Measurements from ENCODE around the gene PAX6. TPM values are rescaled to one million over a fixed set of nuclear protein-coding genes. Genes with fewer than 3 reads are reported as not detected.
A peak's percentile ranks its signal among the peaks of the same experiment; 100 is the strongest.

The PAX6 gene
- total RNA-seq, 1 experiment from 2014 or later, result 29.0 TPM

- H3F3A ChIP-seq (ENCODE audit: insufficient read depth, low read depth), result peaks cover 15% of the 10 kb centered on the region
- ChIA-PET CTCF (no interaction called here), POLR2A (ENCODE audit: unreplicated experiment) (interaction anchor here (0.7 kb wide), 1 partner anchor 111 kb away, joined by 4 read pairs; no protein-coding TSS in a partner anchor)
- no peaks in the 10 kb centered on the region for H3K27me3 ChIP-seq (ENCODE audit: insufficient read depth, low read depth)
- no peaks in the 10 kb centered on the region for H3K36me3 ChIP-seq (ENCODE audit: low read depth)
- H3K27ac ChIP-seq, result peak overlapping the region; percentile 77
- no peak for TF ChIP-seq EZH2 (IDR thresholded peaks at IDR 0.05; ENCODE audit: low read depth)
- TF ChIP-seq CTCF (conservative IDR thresholded peaks at IDR 0.05), result no peak
- peak overlapping the region; percentile 91 for H2AFZ ChIP-seq
- H4K20me1 ChIP-seq (ENCODE audit: insufficient read depth), result no peaks in the 10 kb centered on the region
- BruUV-seq (replicated peaks), result no TSS peak
- peak overlapping the region; percentile 94 for H3K4me2 ChIP-seq
- H3K4me3 ChIP-seq, result peak overlapping the region; percentile 89
- intact Hi-C loops (cut with micrococcal nuclease; ENCODE audit: unreplicated experiment), result loop anchor here (2.0 to 10.0 kb wide), 2 partner anchors 62 to 366 kb away; no protein-coding TSS in a partner anchor
- peak in 1 of 2 experiments; percentile 46 for DNase-seq
- H3K9me3 ChIP-seq (ENCODE audit: insufficient read depth, low read depth), result no peaks in the 10 kb centered on the region
- peaks cover 48% of the 10 kb centered on the region for H3K79me2 ChIP-seq (ENCODE audit: low read depth)
- H3K4me1 ChIP-seq (replicated peaks; ENCODE audit: insufficient read depth), result peaks cover 28% of the 10 kb centered on the region
- no peaks in the 10 kb centered on the region for H3K9me2 ChIP-seq (ENCODE audit: insufficient read depth)
Measured at GRCh38 chr11:31808721-31809540, 2.2 kb downstream of the PAX6 start.

GRCh38 chr11:31807799-31808667, 3.1 kb downstream of the PAX6 start:
- intact Hi-C loops (cut with micrococcal nuclease; ENCODE audit: unreplicated experiment), result loop anchor here (2.0 to 10.0 kb wide), 2 partner anchors 63 to 367 kb away; no protein-coding TSS in a partner anchor

More at GRCh38 chr11:31807799-31808667, 3.1 kb downstream of the PAX6 start:
- peaks cover 15% of the 10 kb centered on the region for H3F3A ChIP-seq (ENCODE audit: insufficient read depth, low read depth)
- H3K9me3 ChIP-seq (ENCODE audit: insufficient read depth, low read depth), result no peaks in the 10 kb centered on the region
- peak overlapping the region; percentile 89 for H3K4me3 ChIP-seq
- no peaks in the 10 kb centered on the region for H3K36me3 ChIP-seq (ENCODE audit: low read depth)
- peak overlapping the region; percentile 77; the same call in 1 of the 2 replicates for H3K27ac ChIP-seq
- H3K4me2 ChIP-seq, result peak overlapping the region; percentile 94
- H3K4me1 ChIP-seq (replicated peaks; ENCODE audit: insufficient read depth), result peaks cover 23% of the 10 kb centered on the region
- ChIA-PET POLR2A (ENCODE audit: unreplicated experiment) (interaction anchor here (0.7 kb wide), 1 partner anchor 112 kb away, joined by 4 read pairs; no protein-coding TSS in a partner anchor), CTCF (interaction anchor here (0.5 kb wide), 1 partner anchor 410 kb away, joined by 3 read pairs; no protein-coding TSS in a partner anchor)
- DNase-seq, result no peak
- no peaks in the 10 kb centered on the region for H4K20me1 ChIP-seq (ENCODE audit: insufficient read depth)
- peaks cover 48% of the 10 kb centered on the region for H3K79me2 ChIP-seq (ENCODE audit: low read depth)
- H3K27me3 ChIP-seq (ENCODE audit: insufficient read depth, low read depth), result no peaks in the 10 kb centered on the region
- H3K9me2 ChIP-seq (ENCODE audit: insufficient read depth), result no peaks in the 10 kb centered on the region
- no TSS peak for BruUV-seq (replicated peaks)
- peak overlapping the region; percentile 91 for H2AFZ ChIP-seq
- TF ChIP-seq EZH2 (IDR thresholded peaks at IDR 0.05; ENCODE audit: low read depth) (no peak), CTCF (conservative IDR thresholded peaks at IDR 0.05) (no peak)

Measured in PC-9 (cell line).